K562 (cell line): Measurements from ENCODE around the gene CYSRT1. TPM values are rescaled to one million over a fixed set of nuclear protein-coding genes. Genes with fewer than 3 reads are reported as not detected.

Source experiments
- ATAC-seq: fragments of 200-7000 bp; cut with Tn5 transposase; 3 replicates; pipeline ENCODE4 v1.9.1; 2020; ENCODE audit warnings: moderate library complexity
- BruUV-seq: library from RNA; stranded (reverse); fragments of 400-500 nt; replicated peaks from 2 replicates; lab custom pipeline; 2021; lab: Mats Ljungman, UMichigan
- CTCF ChIA-PET: fragments of 300-600 bp; formaldehyde crosslinking; extraction: SDS; loops from one replicate; lab custom pipeline; 2021; ENCODE audit warnings: low intra/inter-chr PET ratio; lab: Yijun Ruan, JAX
- POLR2A ChIA-PET: fragments of 300-600, 350-650 bp; sonication (Branson Sonifier 250); formaldehyde crosslinking; extraction: SDS; loops from one replicate; lab custom pipeline; 2021; ENCODE audit warnings: antibody characterized with exemption, inconsistent platforms; lab: Yijun Ruan, JAX
- DNase-seq, 4 experiments: peaks; one replicate each; pipeline versions ENCODE4 v3.0.0 to v3.0.0-alpha.2; 2011 to 2018; ENCODE audit warnings: low spot score in 3 of 4, mixed read lengths in 3 of 4; ENCODE audit errors: extremely low read depth in 1 of 4
- FAIRE-seq: peaks from 2 replicates; lab custom pipeline; 2011; peaks lifted over from hg19 to GRCh38; lab: Jason Lieb, UNC
- H2AFZ ChIP-seq: 2 replicates; pipeline ENCODE4 v1.6.0; 2011; ENCODE audit warnings: low read depth, low read length, control low read depth, inconsistent platforms
- H3K27ac ChIP-seq: fragments of 200-600 bp; 3 replicates; pipeline ENCODE4 v1.8.0; 2011; ENCODE audit warnings: low read depth, mild to moderate bottlenecking, control low read depth, inconsistent platforms, low read length, moderate library complexity, mixed read lengths; ENCODE audit errors: extremely low read depth
- H3K27me3 ChIP-seq, 2 experiments: fragments of 300-600 bp in 1 of 2; 2 replicates in 1 of 2; 3 replicates in 1 of 2; pipeline versions ENCODE4 v1.6.0 to v1.8.0; 2011; ENCODE audit warnings: inconsistent platforms in 2 of 2, low read length in 2 of 2, mild to moderate bottlenecking in 1 of 2, mixed read lengths in 1 of 2, moderate library complexity in 1 of 2; ENCODE audit not compliant: control insufficient read depth in 2 of 2, insufficient read depth in 2 of 2
- H3K36me3 ChIP-seq: fragments of 300-600 bp; 3 replicates; pipeline ENCODE4 v1.8.0; 2011; ENCODE audit warnings: mild to moderate bottlenecking, low read length, inconsistent platforms; ENCODE audit not compliant: control insufficient read depth, insufficient read depth
- H3K4me1 ChIP-seq, 2 experiments: fragments of 200-600 bp in 1 of 2; replicated peaks in 1 of 2; 2 replicates in 1 of 2; 3 replicates in 1 of 2; pipeline versions ENCODE4 v1.5.1 to v1.8.0; 2011; ENCODE audit warnings: inconsistent platforms in 2 of 2, low read length in 2 of 2, mild to moderate bottlenecking in 1 of 2, mixed read lengths in 1 of 2, moderate library complexity in 1 of 2; ENCODE audit not compliant: control insufficient read depth in 2 of 2, insufficient read depth in 2 of 2
- H3K4me2 ChIP-seq: 2 replicates; pipeline ENCODE4 v1.6.1; 2011; ENCODE audit warnings: low read length, control low read depth, inconsistent platforms, mixed read lengths; ENCODE audit not compliant: insufficient read depth
- H3K4me3 ChIP-seq: fragments of 200-600 bp; sonication (generic), shearing (Covaris generic); 2 replicates; pipeline ENCODE4 v1.5.1; 2016; ENCODE audit warnings: control low read depth, inconsistent platforms
- H3K79me2 ChIP-seq: fragments of 200-600 bp; 3 replicates; pipeline ENCODE4 v1.8.0; 2011; ENCODE audit warnings: low read length, inconsistent platforms; ENCODE audit not compliant: control insufficient read depth, insufficient read depth
- H3K9ac ChIP-seq, 2 experiments: 2 replicates each; pipeline versions ENCODE4 v1.6.0 to v1.6.1; 2011; ENCODE audit warnings: low read depth in 2 of 2, low read length in 2 of 2, control low read depth in 1 of 2, inconsistent platforms in 1 of 2, mild to moderate bottlenecking in 1 of 2, mixed read lengths in 1 of 2; ENCODE audit not compliant: insufficient read depth in 1 of 2
- H3K9me1 ChIP-seq: one replicate; pipeline ENCODE4 v1.6.0; 2011; ENCODE audit warnings: inconsistent platforms, mild to moderate bottlenecking, low read length, moderate library complexity; ENCODE audit not compliant: control insufficient read depth, insufficient read depth
- H3K9me3 ChIP-seq: replicated peaks from 2 replicates; pipeline ENCODE4 v1.5.1; 2011; ENCODE audit warnings: low read depth, low read length, inconsistent platforms; ENCODE audit not compliant: control insufficient read depth, insufficient read depth
- H4K20me1 ChIP-seq: replicated peaks from 2 replicates; pipeline ENCODE4 v1.6.1; 2011; ENCODE audit warnings: low read length, inconsistent platforms, mixed read lengths; ENCODE audit not compliant: control insufficient read depth, insufficient read depth
- ZBTB33 ChIP-seq: sonication (generic); formaldehyde crosslinking; IDR thresholded peaks from 2 replicates; pipeline ENCODE4 v1.8.1; 2023; ENCODE audit warnings: mild to moderate bottlenecking, missing genetic modification reagents
- WGBS: fragments of 100-300 bp; shearing (Covaris generic); methylation state at CpG from one replicate; pipeline ENCODE4 v1.1.6; 2016; ENCODE audit warnings: low coverage, mixed read lengths; ENCODE audit not compliant: insufficient coverage; ENCODE audit errors: missing lambda C conversion rate; 5-methylcytosine and 5-hydroxymethylcytosine counted together
- in situ Hi-C: fragments of 300-500 bp; cut with MboI; formaldehyde crosslinking; loops from 4 replicates; pipeline ENCODE4 v1.15.0; 2018; ENCODE audit warnings: inconsistent platforms, mixed read lengths
- intact Hi-C: fragments of 100-400 bp; cut with micrococcal nuclease; formaldehyde crosslinking; loops from 2 replicates; pipeline ENCODE4 v1.14.2; 2022
- polyA plus RNA-seq, 8 experiments: library from polyadenylated mRNA; depleted of rRNA in 4 of 8; stranded (reverse) in 5 of 8; unstranded in 3 of 8; fragments of >200 nt; fragmentation: Nextera tagmentation in 2 of 8; fragmentation: Illumina TruSeq in 1 of 8; extraction: Ambion mirVana in 2 of 8; extraction: Trizol in 1 of 8; gene quantifications; 2 replicates each; pipeline versions ENCODE4 v1.2.1 to v1.2.3, GENCODE V29; 2011 to 2014; ENCODE audit warnings: inconsistent platforms in 1 of 8, missing spikeins in 1 of 8
- total RNA-seq, 7 experiments: library from RNA; depleted of rRNA in 6 of 7; stranded (reverse); fragments of >200 nt in 6 of 7; fragmentation: Illumina TruSeq in 2 of 7; extraction: Trizol in 2 of 7; gene quantifications; 2 replicates each; pipeline versions ENCODE4 v1.2.1 to v1.2.3, GENCODE V29; 2011 to 2021; ENCODE audit warnings: low replicate concordance in 1 of 7
- TF ChIP-seq, protein P1 (sequence below): sonication (generic); formaldehyde crosslinking; IDR thresholded peaks from 2 replicates; pipeline ENCODE4 v1.8.0; 2022; ENCODE audit warnings: missing genetic modification reagents, mild to moderate bottlenecking, borderline replicate concordance

The CYSRT1 gene
- total and polyA plus RNA-seq, 9 of the 15 experiments (the other 6 are each of a cell fraction or from before 2014, with no cell fraction given), result 0.04 to 1.4 (median 0.42) TPM; not detected in 3

- Histone ChIP-seq H3K9me1 (no peaks in the 10 kb centered on the region), H3K36me3 (peaks cover 55% of the 10 kb centered on the region; the same call in 1 of the 3 replicates), H3K79me2 (no peaks in the 10 kb centered on the region), H3K27me3 (no peaks in the 10 kb centered on the region), H3K9ac (peak overlapping the region in 1 of 2 experiments; percentile 68; a peak in 2 of 4 replicates), H3K27ac (0 out of 3 replicates have a peak overlapping the region, but pooled peaks have one; percentile 28), H3K4me1 (peaks cover 3 to 66% of the 10 kb centered on the region in 2 experiments; a peak in 3 of 5 replicates), H3K9me3 (no peaks in the 10 kb centered on the region), H3K4me3 (no peak overlapping the region), H3K4me2 (no peak overlapping the region), H2AFZ (no peak overlapping the region), H4K20me1 (0 out of 2 replicates have a peak, but pooled peaks cover 2% of the 10 kb centered on the region)
- WGBS, result 70% methylated on average over 7 of the region's 19 CpGs
- TF ChIP-seq, protein P1, sequence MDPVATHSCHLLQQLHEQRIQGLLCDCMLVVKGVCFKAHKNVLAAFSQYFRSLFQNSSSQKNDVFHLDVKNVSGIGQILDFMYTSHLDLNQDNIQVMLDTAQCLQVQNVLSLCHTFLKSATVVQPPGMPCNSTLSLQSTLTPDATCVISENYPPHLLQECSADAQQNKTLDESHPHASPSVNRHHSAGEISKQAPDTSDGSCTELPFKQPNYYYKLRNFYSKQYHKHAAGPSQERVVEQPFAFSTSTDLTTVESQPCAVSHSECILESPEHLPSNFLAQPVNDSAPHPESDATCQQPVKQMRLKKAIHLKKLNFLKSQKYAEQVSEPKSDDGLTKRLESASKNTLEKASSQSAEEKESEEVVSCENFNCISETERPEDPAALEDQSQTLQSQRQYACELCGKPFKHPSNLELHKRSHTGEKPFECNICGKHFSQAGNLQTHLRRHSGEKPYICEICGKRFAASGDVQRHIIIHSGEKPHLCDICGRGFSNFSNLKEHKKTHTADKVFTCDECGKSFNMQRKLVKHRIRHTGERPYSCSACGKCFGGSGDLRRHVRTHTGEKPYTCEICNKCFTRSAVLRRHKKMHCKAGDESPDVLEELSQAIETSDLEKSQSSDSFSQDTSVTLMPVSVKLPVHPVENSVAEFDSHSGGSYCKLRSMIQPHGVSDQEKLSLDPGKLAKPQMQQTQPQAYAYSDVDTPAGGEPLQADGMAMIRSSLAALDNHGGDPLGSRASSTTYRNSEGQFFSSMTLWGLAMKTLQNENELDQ (CRISPR knock-in tag), result no peak
- 0 out of 2 replicates have a peak, but pooled peaks have one; percentile 33 for TF ChIP-seq ZBTB33 (CRISPR knock-in tag)
- ATAC-seq, result no peak
- CTCF ChIA-PET, result no interaction called here
- in situ Hi-C loops (no loop called here), intact Hi-C loops (no loop called here)
- no peak for FAIRE-seq
- POLR2A ChIA-PET, result interaction anchor here (0.6 to 1.4 kb wide), 5 partner anchors 9 to 62 kb away, joined by 3 to 8 read pairs (median 3); partner anchors contain the start of genes SSNA1 and TUBB4B
- no peak for DNase-seq
- BruUV-seq, result no TSS peak
Observed at GRCh38 chr9:137178939-137179630, 45.9 kb upstream of the CYSRT1 start.
